Gastrocnemius medialis (tissue), 4 donors: ENCODE results near the gene ACOT12. TPM values are rescaled to one million over a fixed set of nuclear protein-coding genes. Genes with fewer than 3 reads are reported as not detected.
"Not testable (repeated sequence)": the region's sequence is repeated elsewhere in the genome, so short reads cannot be mapped to it uniquely, and the experiment has no call there.

ENCODE experiments used
- ATAC-seq, 2 donors: fragments of 150-250 bp; one replicate each; pipeline ENCODE4 v1.9.1; 2016
- DNase-seq, 2 donors: peaks; one replicate each; pipeline ENCODE4 v3.0.0-alpha.2; 2019
- H3K27ac ChIP-seq, 4 donors: fragments of 200-600 bp; sonication (generic); 1 replicate in 1 of 4; 2 replicates in 3 of 4; pipeline ENCODE4 v1.5.1; 2016 to 2018; ENCODE audit warnings: mild to moderate bottlenecking in 2 of 4, moderate library complexity in 1 of 4
- H3K27me3 ChIP-seq, 3 donors: fragments of 200-600 bp; sonication (generic) in 2 of 3; 1 replicate in 1 of 3; 2 replicates in 2 of 3; pipeline versions ENCODE4 v1.5.1 to v1.6.0; 2016 to 2019; ENCODE audit warnings: mild to moderate bottlenecking in 1 of 3, moderate library complexity in 1 of 3
- H3K36me3 ChIP-seq, 2 donors: fragments of 200-600 bp; sonication (generic) in 1 of 2; one replicate each; pipeline ENCODE4 v1.5.1; 2017 to 2018
- H3K4me1 ChIP-seq, 2 donors: fragments of 200-600 bp; sonication (generic) in 1 of 2; one replicate each; pipeline ENCODE4 v1.5.1; 2016 to 2017; ENCODE audit warnings: mild to moderate bottlenecking in 2 of 2
- H3K4me3 ChIP-seq, 4 donors: fragments of 200-600 bp; sonication (generic) in 3 of 4; 1 replicate in 1 of 4; 2 replicates in 3 of 4; pipeline ENCODE4 v1.5.1; 2016 to 2019; ENCODE audit warnings: mild to moderate bottlenecking in 2 of 4
- H3K9me3 ChIP-seq, 3 donors: fragments of 200-600 bp; sonication (generic) in 2 of 3; 1 replicate in 1 of 3; 2 replicates in 2 of 3; pipeline ENCODE4 v1.5.1; 2016 to 2019
- CTCF ChIP-seq, 5 experiments: fragments of 450-650 bp in 3 of 5; fragments of 200-600 bp in 2 of 5; sonication (generic) in 2 of 5; IDR thresholded peaks in 4 of 5; conservative IDR thresholded peaks in 1 of 5; 1 replicate in 4 of 5; 2 replicates in 1 of 5; pipeline ENCODE4 v1.5.1; 2016 to 2019; ENCODE audit warnings: antibody characterized with exemption in 5 of 5, mild to moderate bottlenecking in 3 of 5, moderate library complexity in 3 of 5
- POLR2A ChIP-seq, 2 donors: fragments of 450-650 bp; IDR thresholded peaks; one replicate each; pipeline ENCODE4 v1.6.1; 2017; ENCODE audit warnings: antibody characterized with exemption in 2 of 2, mild to moderate bottlenecking in 2 of 2, moderate library complexity in 2 of 2
- in situ Hi-C, 4 donors: fragments of 200-750 bp; cut with MboI; loops; one replicate each; pipeline versions ENCODE4 v1.15.0 to v1.8.0; 2017; ENCODE audit warnings: low sequenced_read_pairs in 4 of 4
- intact Hi-C: fragments of 100-400 bp; cut with DNase I; formaldehyde crosslinking; loops from one replicate; pipeline ENCODE4 v1.15.1; 2023; ENCODE audit warnings: low total_unique reads
- total RNA-seq, 4 donors: library from RNA; depleted of rRNA; stranded (reverse); fragments of >200 nt; gene quantifications; one replicate each; pipeline versions ENCODE4 v1.1.0 to v1.2.3, GENCODE V29; 2016

Gene ACOT12
- total RNA-seq, 4 donors from 2014 or later: 0.53 TPM; not detected in 3

- no peak overlapping the region for H3K27ac ChIP-seq
- H3K27me3 ChIP-seq: no peaks in the 10 kb centered on the region
- H3K36me3 ChIP-seq: peaks cover 0 to 12% of the 10 kb centered on the region in 2 donors
- H3K9me3 ChIP-seq: no peaks in the 10 kb centered on the region
- ATAC-seq (no peak), DNase-seq (no peak)
- intact Hi-C loops (no loop called here), in situ Hi-C loops (no loop called here)
- TF ChIP-seq CTCF (IDR thresholded peaks at IDR 0.05 in 4 of 5, conservative IDR thresholded peaks at IDR 0.05 in 1 of 5) (no peak), POLR2A (IDR thresholded peaks at IDR 0.05) (no peak)
- H3K4me1 ChIP-seq: peaks cover 0 to 12% of the 10 kb centered on the region in 2 donors
- no peak overlapping the region for H3K4me3 ChIP-seq
These were observed 24.7 kb upstream of the ACOT12 start for GRCh38 chr5:81418606-81419005.

- in situ Hi-C loops: no loop called here
- peaks cover 0 to 16% of the 10 kb centered on the region in 2 donors for H3K36me3 ChIP-seq
These were observed 23.1 kb upstream of the ACOT12 start for GRCh38 chr5:81417052-81417451.

GRCh38 chr5:81409896-81410295 lies 16.0 kb upstream of the ACOT12 start:
- Histone ChIP-seq H3K4me3 (no peak overlapping the region), H3K36me3 (peaks cover 0 to 4% of the 10 kb centered on the region in 2 donors), H3K27me3 (no peaks in the 10 kb centered on the region), H3K4me1 (no peaks in the 10 kb centered on the region), H3K27ac (no peak overlapping the region), H3K9me3 (no peaks in the 10 kb centered on the region)
- no peak for DNase-seq
- intact Hi-C loops: no loop called here
- no peak for ATAC-seq
- TF ChIP-seq CTCF (IDR thresholded peaks at IDR 0.05 in 4 of 5, conservative IDR thresholded peaks at IDR 0.05 in 1 of 5) (no peak), POLR2A (IDR thresholded peaks at IDR 0.05) (no peak)
- in situ Hi-C loops: no loop called here

More at GRCh38 chr5:81417052-81417451, 23.1 kb upstream of the ACOT12 start:
- Histone ChIP-seq H3K27me3 (no peaks in the 10 kb centered on the region), H3K27ac (no peak overlapping the region), H3K4me1 (peaks cover 0 to under 1% of the 10 kb centered on the region in 2 donors), H3K4me3 (no peak overlapping the region), H3K9me3 (no peaks in the 10 kb centered on the region)
- TF ChIP-seq POLR2A (IDR thresholded peaks at IDR 0.05) (no peak), CTCF (IDR thresholded peaks at IDR 0.05 in 4 of 5, conservative IDR thresholded peaks at IDR 0.05 in 1 of 5) (no peak)
- intact Hi-C loops: no loop called here
- ATAC-seq (no peak), DNase-seq (no peak)

GRCh38 chr5:81409361-81409760 lies 15.4 kb upstream of the ACOT12 start:
- Histone ChIP-seq H3K4me1 (no peaks in the 10 kb centered on the region), H3K9me3 (no peaks in the 10 kb centered on the region), H3K36me3 (peaks cover 0 to 4% of the 10 kb centered on the region in 2 donors), H3K27me3 (no peaks in the 10 kb centered on the region), H3K4me3 (no peak overlapping the region), H3K27ac (no peak overlapping the region)
- ATAC-seq (no peak), DNase-seq (no peak)
- in situ Hi-C loops (no loop called here), intact Hi-C loops (no loop called here)
- TF ChIP-seq POLR2A (IDR thresholded peaks at IDR 0.05) (no peak), CTCF (IDR thresholded peaks at IDR 0.05 in 4 of 5, conservative IDR thresholded peaks at IDR 0.05 in 1 of 5) (no peak)

GRCh38 chr5:81408496-81408895 lies 14.6 kb upstream of the ACOT12 start:
- Histone ChIP-seq H3K36me3 (peaks cover 0 to 4% of the 10 kb centered on the region in 2 donors), H3K9me3 (no peaks in the 10 kb centered on the region), H3K27me3 (no peaks in the 10 kb centered on the region), H3K4me3 (no peak overlapping the region), H3K27ac (no peak overlapping the region), H3K4me1 (no peaks in the 10 kb centered on the region)
- no peak for TF ChIP-seq POLR2A (IDR thresholded peaks at IDR 0.05)
- no peak for TF ChIP-seq CTCF (IDR thresholded peaks at IDR 0.05 in 4 of 5, conservative IDR thresholded peaks at IDR 0.05 in 1 of 5)
- intact Hi-C loops (no loop called here), in situ Hi-C loops (no loop called here)
- ATAC-seq: no peak
- no peak for DNase-seq

- H3K9me3 ChIP-seq, ATAC-seq, intact Hi-C loops, H3K4me1 ChIP-seq, H3K27me3 ChIP-seq, H3K27ac ChIP-seq, DNase-seq, H3K36me3 ChIP-seq, H3K4me3 ChIP-seq, in situ Hi-C loops: not testable (repeated sequence)
These were observed 13.9 kb upstream of the ACOT12 start for GRCh38 chr5:81407811-81408210.
